Stomach (tissue), 9 donors: ENCODE results near the gene SULT2B1. TPM values are rescaled to one million over a fixed set of nuclear protein-coding genes. Genes with fewer than 3 reads are reported as not detected.
"Not testable (repeated sequence)": the region's sequence is repeated elsewhere in the genome, so short reads cannot be mapped to it uniquely, and the experiment has no call there.

Source experiments
- DNase-seq, 2 donors: peaks; one replicate each; pipeline versions ENCODE4 v3.0.0 to v3.0.0-alpha.2; 2013 to 2019
- H3K27ac ChIP-seq, 5 donors: fragments of 200-600 bp in 4 of 5; sonication (generic) in 4 of 5; one replicate each; pipeline ENCODE4 v1.5.1; 2013 to 2019; ENCODE audit warnings: mild to moderate bottlenecking in 1 of 5, moderate library complexity in 1 of 5
- H3K27me3 ChIP-seq, 3 donors: fragments of 200-600 bp; sonication (generic); one replicate each; pipeline ENCODE4 v1.5.1; 2017 to 2019; ENCODE audit warnings: mixed run types in 1 of 3
- H3K36me3 ChIP-seq, 4 donors: fragments of 200-600 bp; sonication (generic); 1 replicate in 3 of 4; 2 replicates in 1 of 4; pipeline ENCODE4 v1.5.1; 2016 to 2019
- H3K4me1 ChIP-seq, 4 donors: fragments of 200-600 bp; sonication (generic); one replicate each; pipeline ENCODE4 v1.5.1; 2016 to 2019
- H3K4me3 ChIP-seq, 4 donors: fragments of 200-600 bp; sonication (generic) in 3 of 4; one replicate each; pipeline ENCODE4 v1.5.1; 2016 to 2019; ENCODE audit warnings: mild to moderate bottlenecking in 1 of 4
- H3K9me3 ChIP-seq, 4 donors: fragments of 200-600 bp; sonication (generic); one replicate each; pipeline ENCODE4 v1.5.1; 2016 to 2019
- CTCF ChIP-seq, 7 experiments: fragments of 450-650 bp in 4 of 7; fragments of 200-600 bp in 3 of 7; sonication (generic) in 3 of 7; IDR thresholded peaks; one replicate each; pipeline ENCODE4 v1.5.1; 2016 to 2019; ENCODE audit warnings: antibody characterized with exemption in 7 of 7, control low read depth in 2 of 7, mild to moderate bottlenecking in 1 of 7
- EP300 ChIP-seq: sonication (generic); formaldehyde crosslinking; IDR thresholded peaks from one replicate; pipeline ENCODE4 v1.6.1; 2017; ENCODE audit warnings: antibody characterized with exemption
- POLR2A ChIP-seq, 4 donors: fragments of 450-650 bp; IDR thresholded peaks; one replicate each; pipeline ENCODE4 v1.6.1; 2016; ENCODE audit warnings: antibody characterized with exemption in 4 of 4, control low read depth in 2 of 4, mild to moderate bottlenecking in 1 of 4, moderate library complexity in 1 of 4
- POLR2AphosphoS5 ChIP-seq, 3 donors: sonication (generic); formaldehyde crosslinking; IDR thresholded peaks; one replicate each; pipeline ENCODE4 v1.6.1; 2016; ENCODE audit warnings: antibody characterized with exemption in 3 of 3
- WGBS, 5 donors: extraction: QIAGEN DNeasy Blood & Tissue Kit in 3 of 5; methylation state at CpG; one replicate each; pipeline versions ENCODE4 v1.1.5 to v1.1.7; 2013 to 2018; 5-methylcytosine and 5-hydroxymethylcytosine counted together
- intact Hi-C: fragments of 100-400 bp; cut with DNase I; formaldehyde crosslinking; loops from one replicate; pipeline ENCODE4 v1.15.1; 2023; ENCODE audit warnings: low total_unique reads
- polyA plus RNA-seq, 3 donors: library from polyadenylated mRNA; stranded (reverse); fragments of 200-250 nt; gene quantifications; one replicate each; pipeline ENCODE4 v1.2.3, GENCODE V29; 2013
- total RNA-seq, 5 donors: library from RNA; depleted of rRNA; stranded (reverse); fragments of >200 nt; gene quantifications; one replicate each; pipeline versions ENCODE4 v1.1.0 to v1.2.3, GENCODE V29; 2014 to 2016
- donor health status: healthy with polysubstance abuse.
- donor health status: Bipolar disorder and iron deficiency.
- donor health status: healthy.

The SULT2B1 gene
- total and polyA plus RNA-seq, 8 donors = 2.0 to 46.8 (median 3.1) TPM; not detected in 3

GRCh38 chr19:48571378-48572162 lies 19.6 kb downstream of the SULT2B1 start:
- peak; percentile 50 to 83 for DNase-seq
- Histone ChIP-seq H3K9me3 (no peaks in the 10 kb centered on the region), H3K27ac (peak overlapping the region; percentile 43 to 70 (median 52)), H3K4me3 (no peak overlapping the region), H3K36me3 (no peaks in the 10 kb centered on the region), H3K27me3 (no peaks in the 10 kb centered on the region), H3K4me1 (peaks cover 20 to 62% (median 44%) of the 10 kb centered on the region in 4 donors)
- intact Hi-C loops = no loop called here
- 22 to 60% (median 39%) methylated on average over 5 of the region's 5 CpGs for WGBS, 5 donors
- TF ChIP-seq CTCF (IDR thresholded peaks at IDR 0.05) (no peak), POLR2AphosphoS5 (IDR thresholded peaks at IDR 0.05) (peak in 1 of 3 donors; percentile 35), EP300 (no peak), POLR2A (IDR thresholded peaks at IDR 0.05) (no peak)

- peaks cover 12 to 53% (median 36%) of the 10 kb centered on the region in 4 donors for H3K4me1 ChIP-seq
- no peak overlapping the region for H3K4me3 ChIP-seq
- TF ChIP-seq CTCF (IDR thresholded peaks at IDR 0.05) = no peak
- no peak for TF ChIP-seq EP300
- TF ChIP-seq POLR2A (IDR thresholded peaks at IDR 0.05) = no peak
- no peak for TF ChIP-seq POLR2AphosphoS5 (IDR thresholded peaks at IDR 0.05)
- 34 to 62% (median 46%) methylated on average over 12 of the region's 12 CpGs for WGBS, 5 donors
- no peaks in the 10 kb centered on the region for H3K36me3 ChIP-seq
- peak; percentile 55 to 60 for DNase-seq
- H3K27ac ChIP-seq = peak overlapping the region; percentile 13 to 82 (median 63)
- intact Hi-C loops = no loop called here
- no peaks in the 10 kb centered on the region for H3K9me3 ChIP-seq
- no peaks in the 10 kb centered on the region for H3K27me3 ChIP-seq
Measured at GRCh38 chr19:48573163-48573505, 21.2 kb downstream of the SULT2B1 start.

- TF ChIP-seq POLR2A (IDR thresholded peaks at IDR 0.05) (no peak), CTCF (IDR thresholded peaks at IDR 0.05) (no peak), EP300 (no peak), POLR2AphosphoS5 (IDR thresholded peaks at IDR 0.05) (no peak)
- Histone ChIP-seq H3K27ac (no peak overlapping the region), H3K4me3 (no peak overlapping the region), H3K36me3 (no peaks in the 10 kb centered on the region), H3K4me1 (peaks cover 11 to 30% (median 23%) of the 10 kb centered on the region in 4 donors), H3K27me3 (no peaks in the 10 kb centered on the region), H3K9me3 (no peaks in the 10 kb centered on the region)
- no peak for DNase-seq
- 81 to 87% (median 84%) methylated on average over 13 to 23 of the region's 23 CpGs for WGBS, 5 donors
- intact Hi-C loops = no loop called here
Measured at GRCh38 chr19:48575931-48576622, 24.1 kb downstream of the SULT2B1 start.

GRCh38 chr19:48577908-48578307 lies 25.9 kb downstream of the SULT2B1 start:
- H3K9me3 ChIP-seq, H3K27me3 ChIP-seq, H3K27ac ChIP-seq, intact Hi-C loops, H3K36me3 ChIP-seq, H3K4me3 ChIP-seq, DNase-seq: not testable (repeated sequence)
- WGBS, 5 donors = 88 to 96% (median 92%) methylated on average over 7 of the region's 7 CpGs
- H3K4me1 ChIP-seq = peaks cover 6 to 17% (median 16%) of the 10 kb centered on the region in 4 donors
